ENCODE measurements around the gene UFSP1.

Gene UFSP1

DNA sequence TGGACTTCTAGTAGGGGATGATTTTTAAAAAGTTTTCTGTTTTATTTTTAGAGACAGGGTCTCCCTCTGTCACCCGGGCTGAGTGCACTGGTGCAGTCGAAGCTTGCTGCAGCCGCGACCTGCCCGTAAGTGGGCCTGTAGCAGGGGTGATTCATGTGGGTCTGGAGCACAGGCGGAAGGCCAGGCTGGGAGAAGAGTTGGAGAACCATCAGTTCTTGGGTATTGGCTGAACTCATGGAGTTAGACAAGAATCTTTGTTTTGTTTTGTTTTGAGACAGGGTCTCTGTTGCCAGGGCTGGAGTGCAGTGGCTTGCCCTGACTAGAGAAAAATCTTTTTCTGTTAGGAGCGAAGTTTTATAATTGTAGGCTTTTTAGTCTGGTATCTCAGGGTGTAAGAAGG, 8.9 kb downstream of the UFSP1 start:
- no peak for DNase-seq

DNA sequence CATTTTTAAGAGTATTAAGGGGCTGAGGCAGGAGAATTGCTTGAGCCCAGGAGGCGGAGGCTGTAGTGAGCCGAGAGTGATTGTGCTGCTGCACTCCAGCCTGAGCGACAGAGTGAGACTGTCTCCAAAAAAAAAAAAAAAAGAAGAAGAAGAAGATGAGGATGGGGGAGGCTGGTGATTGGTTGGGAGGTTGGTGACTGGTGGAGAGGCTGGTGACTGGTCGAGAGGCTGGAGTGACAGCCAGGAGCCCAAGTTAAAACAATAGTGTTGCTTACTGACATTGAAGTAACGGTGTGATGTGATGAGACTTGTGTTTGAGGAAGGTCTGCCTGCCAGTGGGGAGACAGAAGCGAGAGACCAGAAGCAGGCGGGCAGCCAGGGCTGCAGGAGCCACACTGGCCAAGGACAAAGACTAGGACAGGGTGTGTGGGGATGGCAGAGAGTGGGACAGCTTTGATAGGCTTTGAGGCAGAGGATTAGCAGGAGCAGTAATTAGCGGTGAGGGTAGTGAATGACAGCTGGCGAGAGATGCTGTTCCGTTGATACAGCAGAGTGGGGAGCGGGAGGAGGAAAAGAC, 9.7 kb downstream of the UFSP1 start:
- no peak for DNase-seq

DNA sequence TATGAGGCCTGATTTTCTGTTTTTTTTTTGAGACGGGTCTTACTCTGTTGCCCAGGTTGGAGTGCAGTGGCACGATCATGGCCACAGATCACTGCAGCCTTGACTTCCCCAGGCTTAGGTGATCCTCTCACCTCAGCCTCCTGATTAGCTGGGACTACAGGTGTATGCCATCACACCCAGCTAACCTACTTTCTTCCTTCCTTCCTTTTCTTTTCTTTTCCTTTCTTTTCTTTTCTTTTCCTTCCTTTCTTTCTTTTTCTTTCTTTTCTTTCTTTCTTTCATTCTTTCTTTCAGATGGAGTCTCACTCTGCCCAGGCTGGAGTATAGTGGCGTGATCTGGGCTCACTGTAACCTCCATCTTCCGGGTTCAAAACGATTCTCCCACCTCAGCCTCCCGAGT, 10.8 kb downstream of the UFSP1 start:
- no peak for DNase-seq

DNA sequence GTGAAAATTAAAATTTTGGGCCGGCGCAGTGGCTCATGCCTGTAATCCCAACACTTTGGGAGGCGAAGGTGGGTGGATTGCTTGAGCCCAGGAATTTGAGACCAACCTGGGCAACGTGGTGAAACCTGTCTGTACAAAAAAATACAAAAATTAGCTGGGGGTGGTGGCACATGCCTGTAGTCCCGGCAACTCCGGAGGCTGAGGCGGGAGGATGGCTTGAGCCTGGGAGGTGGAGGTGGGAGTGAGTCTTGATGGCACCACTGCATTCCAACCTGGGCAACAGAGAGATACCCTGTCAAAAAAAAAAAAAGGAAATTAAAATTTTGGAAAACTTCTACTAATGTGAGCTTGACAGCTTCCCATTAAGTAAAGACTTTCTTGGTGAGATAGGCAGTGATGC, 11.5 kb downstream of the UFSP1 start:
- DNase-seq = no peak

DNA sequence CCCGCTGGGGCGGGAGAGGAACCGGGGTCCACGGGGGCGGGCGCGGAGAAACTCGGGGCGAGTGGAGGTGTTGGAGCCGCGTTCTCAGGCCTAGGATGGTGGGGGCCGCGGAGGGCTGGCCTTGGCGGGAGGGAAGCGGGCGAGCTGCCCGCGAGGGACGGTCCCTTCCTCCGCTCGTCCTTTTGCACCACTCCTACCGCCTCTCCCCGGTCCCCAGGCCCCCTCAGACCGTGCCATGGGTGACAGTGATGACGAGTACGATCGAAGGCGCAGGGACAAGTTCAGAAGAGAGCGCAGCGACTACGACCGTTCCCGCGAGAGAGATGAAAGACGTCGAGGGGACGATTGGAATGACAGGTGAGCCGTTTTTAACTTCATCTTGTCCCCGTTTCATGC, 14.2 kb downstream of the UFSP1 start:
- no peak for DNase-seq

DNA sequence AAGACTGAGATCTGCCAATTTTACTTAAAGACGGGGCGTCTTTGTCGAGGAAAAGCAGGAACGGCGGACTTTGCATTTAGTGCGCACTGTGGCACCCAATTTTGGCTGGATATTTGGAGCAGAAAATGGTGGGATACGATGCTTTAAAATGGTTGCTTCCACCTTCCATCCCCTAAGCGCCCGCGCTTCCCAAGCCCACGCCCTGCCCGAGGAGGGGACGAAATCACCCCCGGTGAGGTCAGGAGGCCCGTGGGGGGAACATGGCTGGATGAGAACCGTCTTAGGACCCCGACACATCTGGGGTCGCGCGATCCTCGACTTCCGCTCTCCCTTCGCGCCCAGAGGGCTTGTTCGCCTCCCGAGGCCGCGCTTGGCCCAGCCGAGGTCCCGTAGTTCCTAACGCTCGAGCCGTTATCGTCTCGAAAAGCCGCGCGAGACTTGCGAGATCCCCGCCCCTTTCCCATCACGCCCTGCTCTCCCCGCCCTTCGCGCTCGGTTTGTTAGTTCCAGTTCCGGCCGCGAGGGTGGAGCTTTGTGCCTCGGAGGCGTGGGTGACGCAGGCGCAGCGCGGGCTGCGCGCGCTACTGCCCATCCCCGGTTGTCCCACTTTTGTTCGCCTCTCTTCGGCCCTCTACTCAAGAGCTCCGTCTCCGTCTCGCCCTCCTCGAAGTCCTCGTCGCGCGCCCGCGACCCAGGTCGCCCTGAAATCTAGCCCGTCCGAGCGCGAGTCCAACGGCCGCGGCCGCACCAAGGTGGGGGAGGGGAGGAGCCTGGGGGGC, 14.7 kb downstream of the UFSP1 start, which contains the start of gene SRRT:
SRRT (plus strand) TSS at position 527 of the 779 bp plus-strand sequence. CDS start 488 bp downstream, outside the sequence.
- peak; percentile 99 for DNase-seq

DNA sequence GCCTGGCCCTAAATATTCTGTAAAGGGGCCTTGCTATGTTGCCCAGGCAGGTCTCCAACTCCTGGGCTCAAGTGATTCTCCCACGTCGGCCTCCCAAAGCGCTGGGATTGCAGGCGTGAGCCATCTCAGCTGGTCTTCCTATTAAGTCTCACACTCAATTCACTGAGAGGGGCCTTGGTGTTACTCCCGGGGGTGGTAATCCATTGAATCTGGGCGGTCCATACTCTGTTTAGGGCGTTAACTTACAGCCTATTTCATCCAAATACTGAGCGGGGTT, 15.3 kb downstream of the UFSP1 start:
- no peak for DNase-seq

DNA sequence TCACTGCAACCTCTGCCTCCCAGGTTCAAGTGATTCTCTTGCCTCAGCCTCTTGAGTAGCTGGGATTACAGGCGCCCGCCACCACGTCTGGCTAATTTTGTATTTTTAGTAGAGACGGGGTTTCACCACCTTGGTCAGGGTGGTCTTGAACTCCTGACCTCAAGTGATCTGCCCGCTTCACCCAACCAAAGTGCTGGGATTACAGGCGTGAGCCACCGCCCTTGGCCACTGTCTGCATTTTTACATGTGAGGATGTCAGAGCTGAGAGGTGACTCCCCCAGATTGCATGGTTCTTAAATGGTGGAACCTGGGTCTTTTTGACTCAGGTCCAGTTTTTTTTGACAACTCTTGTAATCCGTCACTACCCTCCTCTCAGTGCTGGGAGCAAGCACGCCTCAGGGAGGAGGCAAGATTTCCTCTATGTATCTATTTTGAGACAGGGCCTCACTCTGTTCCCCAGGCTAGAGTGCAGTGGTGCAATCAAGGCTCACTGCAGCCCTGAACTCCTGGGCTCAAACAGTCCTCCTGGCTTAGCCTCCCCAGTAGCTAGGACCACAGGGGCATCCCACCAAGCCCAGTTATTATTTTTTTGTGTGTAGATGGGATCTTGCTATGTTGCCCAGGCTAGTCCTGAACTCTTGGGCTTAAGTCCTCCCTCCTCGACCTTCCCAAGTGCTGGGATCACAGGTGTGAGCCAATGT, 15.8 kb downstream of the UFSP1 start:
- no peak for DNase-seq

DNA sequence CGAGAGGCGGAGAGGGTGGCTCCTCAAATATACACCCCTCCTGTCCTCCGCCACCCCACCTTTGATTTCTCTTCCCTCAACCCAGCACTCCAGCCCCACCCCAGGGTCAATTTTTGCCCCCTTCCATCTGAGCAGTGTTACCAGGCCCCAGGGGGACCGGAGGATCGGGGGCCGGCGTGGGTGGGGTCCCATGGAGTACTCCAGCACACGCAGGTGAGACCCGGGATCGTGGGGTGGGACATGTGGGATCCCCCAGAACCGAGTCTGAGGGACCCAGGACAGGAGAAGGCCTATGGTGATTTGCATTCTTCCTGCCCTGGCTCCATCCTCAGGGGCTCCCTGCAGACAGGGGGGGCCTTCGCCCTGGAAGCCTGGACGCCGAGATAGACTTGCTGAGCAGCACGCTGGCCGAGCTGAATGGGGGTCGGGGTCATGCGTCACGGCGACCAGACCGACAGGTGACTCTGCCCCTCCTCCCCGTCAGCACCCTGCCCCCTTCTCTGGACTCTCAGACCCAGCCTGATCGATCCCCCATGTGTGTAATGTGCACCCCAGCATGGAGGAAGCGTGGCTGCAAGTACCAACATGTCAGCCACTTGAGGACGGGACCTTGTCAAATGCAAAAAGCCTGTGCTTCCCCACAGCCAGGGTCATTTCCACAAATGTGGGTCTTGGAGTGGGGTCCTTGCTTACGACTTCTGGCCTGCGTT, 21.6 kb downstream of the UFSP1 start:
- no peak for DNase-seq

DNA sequence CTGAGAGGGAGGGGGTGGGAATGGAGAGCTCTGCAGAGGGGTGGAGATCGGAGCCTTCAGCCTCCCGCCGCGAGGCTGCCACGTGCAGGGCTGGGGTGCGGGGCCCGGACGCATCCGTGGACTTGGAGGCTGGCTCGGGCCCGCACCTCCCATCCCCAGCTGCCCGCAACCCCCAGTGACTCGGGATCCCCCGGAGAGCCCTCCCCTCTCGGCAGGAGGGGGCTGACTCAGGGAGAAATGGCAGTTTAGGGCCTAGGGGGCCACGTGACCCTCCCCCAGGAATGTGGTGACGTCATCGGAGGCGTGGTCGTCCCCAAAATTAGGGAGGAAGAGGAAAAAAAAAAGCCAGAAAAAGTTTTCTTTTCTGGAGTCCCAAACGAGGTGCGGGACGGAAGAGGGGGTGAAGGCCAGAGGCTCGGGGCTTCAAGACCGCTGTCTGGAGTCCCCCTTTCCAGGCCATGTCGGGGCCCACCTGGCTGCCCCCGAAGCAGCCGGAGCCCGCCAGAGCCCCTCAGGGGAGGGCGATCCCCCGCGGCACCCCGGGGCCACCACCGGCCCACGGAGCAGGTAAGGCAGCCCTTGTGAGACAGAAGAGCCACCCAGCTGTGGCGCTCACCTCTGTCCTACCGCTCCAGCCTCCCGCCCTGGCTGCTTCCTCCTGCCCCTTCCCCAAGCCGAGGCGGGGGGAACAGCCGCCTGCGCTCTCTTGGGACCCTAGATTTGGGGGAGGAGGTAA, 22.3 kb downstream of the UFSP1 start, which contains the start of gene TRIP6:
TRIP6 (plus strand) TSS at position 348 of the 736 bp plus-strand sequence; CDS start at position 459, 111 bp downstream.
- no peak for DNase-seq

DNA sequence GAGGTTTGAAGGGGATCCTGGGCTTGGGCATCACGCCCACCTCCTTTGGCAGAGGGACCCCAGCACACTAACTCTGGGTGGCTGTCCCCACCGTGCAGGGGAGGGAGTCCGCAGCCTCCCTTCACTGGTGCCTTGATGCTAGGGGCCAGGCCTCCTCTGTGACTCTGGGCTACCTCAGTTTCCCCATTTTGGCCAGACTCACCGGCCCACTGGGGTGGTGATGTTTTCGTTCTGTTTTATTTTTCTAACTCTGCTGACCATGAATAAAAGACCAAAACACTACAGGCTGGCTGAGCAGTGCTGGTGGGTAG, 22.8 kb downstream of the UFSP1 start:
- no peak for DNase-seq

DNA sequence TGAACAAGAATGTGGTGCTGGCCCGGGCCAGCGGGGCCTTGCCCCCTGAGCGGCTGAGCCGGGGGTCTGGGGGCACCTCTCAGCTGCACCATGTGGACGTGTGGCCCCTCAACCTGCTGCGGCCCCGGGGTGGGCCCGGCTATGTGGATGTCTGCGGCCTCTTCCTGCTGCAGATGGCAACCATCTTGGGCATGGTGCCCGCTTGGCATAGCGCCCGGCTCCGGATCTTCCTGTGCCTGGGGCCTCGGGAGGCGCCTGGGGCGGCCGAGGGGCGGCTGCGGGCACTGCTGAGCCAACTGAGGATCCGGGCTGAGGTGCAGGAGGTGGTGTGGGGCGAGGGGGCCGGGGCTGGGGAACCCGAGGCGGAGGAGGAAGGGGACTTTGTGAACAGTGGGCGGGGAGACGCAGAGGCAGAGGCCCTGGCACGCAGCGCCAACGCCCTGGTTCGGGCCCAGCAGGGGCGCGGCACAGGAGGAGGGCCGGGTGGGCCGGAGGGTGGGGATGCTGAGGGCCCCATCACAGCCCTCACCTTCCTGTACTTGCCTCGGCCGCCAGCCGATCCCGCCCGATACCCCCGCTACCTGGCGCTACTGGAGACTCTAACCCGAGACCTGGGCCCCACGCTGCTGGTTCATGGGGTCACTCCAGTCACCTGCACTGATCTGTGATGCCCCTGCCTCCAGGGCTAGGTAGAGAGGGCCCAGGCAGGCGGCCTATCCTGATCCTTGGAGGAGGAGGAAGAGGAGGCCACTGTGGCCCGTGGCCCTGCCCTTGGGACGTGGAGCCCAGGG, 23.4 kb downstream of the UFSP1 start:
- DNase-seq = peak; percentile 77

DNA sequence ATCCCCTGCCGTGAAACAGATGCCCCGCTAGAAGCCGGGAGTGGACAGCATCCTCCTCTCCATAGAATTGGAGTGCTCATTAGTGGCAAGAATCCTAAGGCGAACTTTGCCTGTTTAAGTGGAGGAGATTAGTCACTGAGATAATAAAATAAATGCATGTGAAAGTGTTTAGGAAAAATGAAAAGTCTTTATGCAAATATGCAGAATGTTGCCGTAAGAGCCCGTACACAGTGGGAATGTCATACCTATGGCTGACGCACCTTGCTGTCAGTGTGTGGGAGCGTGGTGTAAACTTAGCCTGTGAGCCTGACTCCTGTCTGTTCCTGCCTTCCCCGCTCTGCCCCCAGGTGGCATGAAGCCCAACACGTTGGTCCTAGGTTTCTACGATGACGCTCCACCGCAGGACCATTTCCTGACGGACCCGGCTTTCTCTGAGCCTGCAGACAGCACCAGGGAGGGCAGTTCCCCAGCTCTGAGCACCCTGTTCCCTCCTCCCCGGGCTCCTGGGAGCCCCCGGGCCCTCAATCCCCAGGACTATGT, 24.1 kb downstream of the UFSP1 start:
- peak; percentile 72 for DNase-seq

DNA sequence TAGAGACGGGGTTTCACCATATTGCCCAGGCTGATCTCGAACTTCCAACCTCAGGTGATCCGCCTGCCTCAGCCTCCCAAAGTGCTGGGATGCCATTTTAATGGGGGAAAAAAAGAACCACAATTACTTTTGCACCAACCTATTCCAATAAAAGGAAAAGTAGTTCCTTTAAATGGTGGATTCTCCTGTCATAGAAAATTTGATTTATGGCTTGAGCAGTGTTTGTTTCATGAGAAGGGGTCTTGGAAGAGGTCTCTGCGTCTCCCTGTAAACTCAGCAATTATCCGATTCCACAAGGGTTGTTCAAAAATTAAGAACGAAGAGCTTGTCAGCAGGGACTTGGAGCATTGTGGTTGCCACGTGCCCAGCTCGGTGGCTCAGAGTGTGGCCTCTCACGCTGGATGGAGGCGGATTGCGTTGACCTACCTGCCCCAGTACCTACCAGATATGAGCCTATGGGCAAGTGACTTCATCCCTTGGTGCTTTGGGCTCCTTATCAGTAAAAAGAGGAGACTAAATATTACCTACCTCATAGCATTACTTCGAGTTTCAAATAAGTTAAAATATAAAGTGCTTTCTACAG, 25.2 kb downstream of the UFSP1 start:
- DNase-seq = no peak

DNA sequence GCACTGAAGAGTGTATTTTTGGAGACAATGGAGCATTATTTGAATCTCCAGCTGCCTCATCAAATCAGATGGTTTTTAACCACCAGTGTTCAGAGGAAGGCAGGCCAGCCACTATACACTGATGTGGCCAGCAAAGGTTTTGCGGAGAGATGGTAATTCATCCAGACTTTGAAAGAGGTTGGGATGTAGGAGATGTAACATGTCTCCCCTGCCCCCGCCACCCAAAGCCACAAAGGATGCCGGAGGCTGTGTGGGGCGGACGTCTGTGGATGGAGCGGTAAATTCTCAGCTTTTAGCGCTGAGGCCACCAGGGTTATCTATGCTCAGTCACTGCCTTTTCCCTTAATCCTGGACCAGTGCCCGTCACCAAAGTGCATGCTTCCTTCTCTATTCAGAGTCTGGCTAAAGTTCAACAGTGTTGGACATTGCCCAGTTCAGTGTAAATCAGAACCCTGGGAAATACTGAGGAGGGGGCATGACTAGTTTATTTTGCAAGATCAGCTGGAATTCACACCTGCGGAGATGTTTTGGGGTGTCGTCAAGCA, 26.0 kb downstream of the UFSP1 start:
- DNase-seq = no peak

DNA sequence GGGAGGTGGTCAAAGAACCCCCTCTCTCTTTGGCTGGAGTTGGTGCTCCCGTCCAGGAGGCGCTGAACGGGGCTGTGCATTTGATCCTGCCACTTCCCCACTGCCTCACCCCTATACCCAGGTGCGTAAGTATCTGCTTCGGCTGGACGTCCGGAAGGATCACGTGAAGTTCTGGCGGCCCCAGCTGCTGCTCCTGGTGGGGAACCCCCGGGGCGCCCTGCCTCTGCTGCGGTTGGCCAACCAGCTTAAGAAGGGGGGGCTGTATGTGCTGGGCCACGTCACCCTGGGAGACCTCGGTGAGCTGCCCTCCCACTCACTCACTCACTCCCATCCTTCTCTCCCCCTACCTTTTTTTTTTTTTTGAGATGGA, 27.9 kb downstream of the UFSP1 start:
- no peak for DNase-seq

DNA sequence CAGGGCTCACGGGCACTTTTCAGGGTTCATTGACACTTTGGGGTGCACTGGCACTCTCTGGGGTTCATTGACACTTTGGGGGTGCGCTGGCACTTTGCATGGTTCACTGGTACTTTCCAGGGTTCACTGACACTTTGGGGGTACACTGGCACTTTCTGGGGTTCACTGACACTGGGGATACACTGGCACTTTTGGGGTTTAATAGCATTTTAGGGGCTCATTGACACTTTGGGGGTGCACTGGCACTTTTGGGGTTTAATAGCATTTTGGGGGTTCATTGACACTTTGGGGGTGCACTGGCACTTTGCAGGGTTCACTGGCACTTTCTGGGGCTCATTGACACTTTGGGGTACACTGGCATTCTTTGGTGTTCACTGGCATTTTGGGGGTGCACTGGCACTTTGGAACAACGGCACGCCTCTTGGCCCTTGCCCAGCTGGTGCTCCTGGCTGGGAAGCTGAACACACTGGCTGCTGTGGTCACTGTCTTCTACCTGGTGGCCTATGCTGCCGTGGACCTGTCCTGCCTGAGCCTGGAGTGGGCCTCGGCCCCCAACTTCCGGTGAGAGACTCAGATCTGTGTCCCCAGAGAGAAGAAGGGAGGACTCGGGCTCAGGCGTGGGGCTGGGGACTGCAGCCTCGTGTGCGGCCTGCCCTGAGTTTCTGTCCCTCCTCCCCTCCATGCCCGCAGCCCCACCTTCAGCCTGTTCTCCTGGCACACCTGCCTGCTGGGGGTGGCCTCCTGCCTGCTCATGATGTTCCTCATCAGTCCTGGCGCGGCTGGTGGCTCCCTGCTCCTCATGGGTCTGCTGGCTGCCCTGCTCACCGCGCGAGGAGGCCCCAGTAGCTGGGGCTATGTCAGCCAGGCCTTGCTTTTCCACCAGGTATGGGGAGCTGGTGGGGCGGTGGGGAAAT, 28.6 kb downstream of the UFSP1 start:
- DNase-seq = no peak

DNA sequence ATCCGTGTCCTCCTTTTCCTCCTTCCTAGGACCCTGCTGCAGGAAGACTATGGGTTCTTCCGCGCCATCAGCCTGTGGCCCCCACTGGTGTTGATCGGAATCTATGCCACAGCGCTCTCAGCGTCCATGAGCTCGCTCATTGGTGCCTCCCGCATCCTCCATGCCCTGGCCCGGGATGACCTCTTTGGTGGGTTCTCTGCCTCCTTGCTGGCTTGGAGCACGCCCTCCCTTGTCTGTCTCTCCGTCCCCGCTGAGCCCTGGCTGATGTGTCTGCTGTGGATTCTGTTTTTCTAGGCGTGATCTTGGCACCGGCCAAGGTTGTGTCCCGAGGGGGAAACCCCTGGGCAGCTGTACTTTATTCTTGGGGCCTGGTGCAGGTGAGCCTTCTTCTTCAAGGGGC, 29.7 kb downstream of the UFSP1 start:
- no peak for DNase-seq

DNA sequence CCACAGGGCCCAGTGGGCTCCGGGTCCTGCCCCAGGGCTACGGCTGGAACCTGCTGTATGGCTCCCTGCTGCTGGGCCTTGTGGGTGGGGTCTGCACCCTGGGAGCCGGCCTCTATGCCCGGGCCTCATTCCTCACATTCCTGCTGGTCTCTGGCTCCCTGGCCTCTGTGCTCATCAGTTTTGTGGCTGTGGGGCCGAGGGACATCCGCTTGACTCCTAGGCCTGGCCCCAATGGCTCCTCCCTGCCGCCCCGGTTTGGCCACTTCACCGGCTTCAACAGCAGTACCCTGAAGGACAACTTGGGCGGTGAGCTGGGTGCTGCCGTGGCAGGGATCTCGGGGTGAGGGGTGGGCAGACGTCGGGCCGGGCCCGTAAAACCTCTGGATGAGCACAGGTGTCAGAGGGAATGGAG, 32.6 kb downstream of the UFSP1 start:
- DNase-seq = no peak

DNA sequence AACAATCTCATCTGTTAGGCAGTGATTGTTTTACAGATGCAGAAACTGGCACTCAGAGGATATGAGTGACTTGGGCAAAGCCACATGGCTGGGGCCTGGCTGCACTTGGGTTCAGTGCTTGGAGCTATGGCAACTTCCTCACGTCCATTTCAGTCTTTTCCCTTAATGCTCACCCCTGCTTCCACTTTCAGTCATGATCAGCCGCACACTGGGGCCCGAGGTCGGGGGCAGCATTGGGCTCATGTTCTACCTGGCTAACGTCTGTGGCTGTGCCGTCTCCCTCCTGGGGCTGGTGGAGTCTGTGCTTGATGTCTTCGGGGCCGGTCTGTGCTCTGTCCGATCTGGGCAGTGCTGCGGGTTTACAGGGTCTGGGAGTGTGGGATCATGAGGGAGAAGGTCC, 34.0 kb downstream of the UFSP1 start:
- DNase-seq = no peak
